HepG2 (cell line): ENCODE results near the gene PSMD3. TPM values are rescaled to one million over a fixed set of nuclear protein-coding genes. Genes with fewer than 3 reads are reported as not detected.

ENCODE experiments used
- CC2D1A ChIP-seq: sonication (generic); formaldehyde crosslinking; IDR thresholded peaks from 2 replicates; pipeline ENCODE4 v1.8.1; 2023; ENCODE audit warnings: mild to moderate bottlenecking, missing genetic modification reagents
- DMAP1 ChIP-seq: IDR thresholded peaks from 2 replicates; pipeline ENCODE4 v1.6.1; 2016
- FOSL1 ChIP-seq: sonication (generic); formaldehyde crosslinking; IDR thresholded peaks from 2 replicates; pipeline ENCODE4 v1.9.0; 2021; ENCODE audit warnings: missing genetic modification reagents, borderline replicate concordance
- GPBP1L1 ChIP-seq: sonication (generic); formaldehyde crosslinking; IDR thresholded peaks from 2 replicates; pipeline ENCODE4 v1.5.0; 2020; ENCODE audit warnings: mild to moderate bottlenecking, missing genetic modification reagents
- HMG20B ChIP-seq: conservative IDR thresholded peaks from 2 replicates; pipeline ENCODE4 v1.6.1; 2016; ENCODE audit warnings: missing genetic modification reagents, missing compliant biosample characterization
- JUND ChIP-seq: sonication (generic); formaldehyde crosslinking; IDR thresholded peaks from 2 replicates; pipeline ENCODE4 v1.8.0; 2022; ENCODE audit warnings: mild to moderate bottlenecking, missing genetic modification reagents
- KAT7 ChIP-seq: IDR thresholded peaks from 2 replicates; pipeline ENCODE4 v1.6.1; 2018; ENCODE audit warnings: borderline replicate concordance, missing compliant biosample characterization
- KLF15 ChIP-seq: sonication (generic); formaldehyde crosslinking; IDR thresholded peaks from 2 replicates; pipeline ENCODE4 v1.8.1; 2023; ENCODE audit warnings: borderline replicate concordance, mild to moderate bottlenecking, inconsistent platforms, missing genetic modification reagents, mixed read lengths
- LRRFIP1 ChIP-seq: sonication (generic); formaldehyde crosslinking; conservative IDR thresholded peaks from 2 replicates; pipeline ENCODE4 v1.4.0; 2020; ENCODE audit warnings: missing genetic modification reagents
- MXI1 ChIP-seq: IDR thresholded peaks from 3 replicates; pipeline ENCODE4 v1.6.1; 2012; ENCODE audit warnings: low read depth, low read length, inconsistent platforms, borderline replicate concordance
- POLR2A ChIP-seq, 2 experiments: IDR thresholded peaks; 2 replicates each; pipeline ENCODE4 v1.6.1; 2011; ENCODE audit warnings: low read depth in 2 of 2, low read length in 2 of 2, mild to moderate bottlenecking in 1 of 2, moderate library complexity in 1 of 2; ENCODE audit not compliant: insufficient read depth in 1 of 2
- SIX4 ChIP-seq: sonication (generic); formaldehyde crosslinking; IDR thresholded peaks from 2 replicates; pipeline ENCODE4 v1.4.0; 2020; ENCODE audit warnings: missing genetic modification reagents
- SMAD9 ChIP-seq: sonication (generic); formaldehyde crosslinking; IDR thresholded peaks from 2 replicates; pipeline ENCODE4 v1.5.1; 2020; ENCODE audit warnings: mild to moderate bottlenecking, missing genetic modification reagents
- TERF1 ChIP-seq: sonication (generic); formaldehyde crosslinking; IDR thresholded peaks from 2 replicates; pipeline ENCODE4 v1.8.0; 2022; ENCODE audit warnings: mild to moderate bottlenecking, missing genetic modification reagents, moderate library complexity
- TOPORS ChIP-seq: sonication (generic); formaldehyde crosslinking; IDR thresholded peaks from 2 replicates; pipeline ENCODE4 v1.8.0; 2023; ENCODE audit warnings: mild to moderate bottlenecking, missing genetic modification reagents
- ZC3H4 ChIP-seq: sonication (generic); formaldehyde crosslinking; IDR thresholded peaks from 2 replicates; pipeline ENCODE4 v1.4.0; 2020; ENCODE audit warnings: missing genetic modification reagents, borderline replicate concordance
- ZNF260 ChIP-seq: sonication (generic); formaldehyde crosslinking; IDR thresholded peaks from 2 replicates; pipeline ENCODE4 v1.4.0; 2020; ENCODE audit warnings: missing genetic modification reagents, low read depth, mild to moderate bottlenecking, borderline replicate concordance
- ZNF513 ChIP-seq: sonication (generic); formaldehyde crosslinking; conservative IDR thresholded peaks from 2 replicates; pipeline ENCODE4 v1.5.0; 2020; ENCODE audit warnings: missing genetic modification reagents
- ZNF598 ChIP-seq: sonication (generic); formaldehyde crosslinking; IDR thresholded peaks from 2 replicates; pipeline ENCODE4 v1.5.1; 2020; ENCODE audit warnings: mild to moderate bottlenecking, missing genetic modification reagents, borderline replicate concordance
- ZNF724P ChIP-seq: sonication (generic); formaldehyde crosslinking; IDR thresholded peaks from 2 replicates; pipeline ENCODE4 v1.8.0; 2022; ENCODE audit warnings: missing genetic modification reagents, borderline replicate concordance
- ZNF816 ChIP-seq: sonication (generic); formaldehyde crosslinking; IDR thresholded peaks from 2 replicates; pipeline ENCODE4 v1.8.0; 2022; ENCODE audit warnings: missing genetic modification reagents, mild to moderate bottlenecking, borderline replicate concordance
- ZNF879 ChIP-seq: sonication (generic); formaldehyde crosslinking; IDR thresholded peaks from 2 replicates; pipeline ENCODE4 v1.8.1; 2023; ENCODE audit warnings: missing genetic modification reagents
- polyA plus RNA-seq, 8 experiments: library from polyadenylated mRNA; depleted of rRNA in 3 of 8; stranded (reverse) in 7 of 8; unstranded in 1 of 8; fragments of >200 nt; fragmentation: Illumina TruSeq in 4 of 8; extraction: Trizol in 4 of 8; gene quantifications; 2 replicates each; pipeline versions ENCODE4 v1.2.1 to v1.2.3, GENCODE V29; 2011 to 2016; ENCODE audit warnings: low read depth in 4 of 8, missing spikeins in 1 of 8, mixed read lengths in 1 of 8; ENCODE audit not compliant: insufficient read depth in 1 of 8
- total RNA-seq, 5 experiments: library from RNA; depleted of rRNA; stranded (reverse); fragments of >200 nt; fragmentation: Illumina TruSeq; extraction: Trizol; gene quantifications; 2 replicates each; pipeline ENCODE4 v1.2.3, GENCODE V29; 2016; ENCODE audit warnings: low read depth in 1 of 5

The PSMD3 gene
- total and polyA plus RNA-seq, 2 of the 13 experiments (the other 11 are each of a cell fraction or from before 2014, with no cell fraction given) = 97.4 to 146 TPM

- TF ChIP-seq ZNF724P (CRISPR knock-in tag) = no peak
- no peak for TF ChIP-seq GPBP1L1
- TF ChIP-seq SIX4 (CRISPR knock-in tag) = no peak
- TF ChIP-seq LRRFIP1 (CRISPR knock-in tag) = no peak
- TF ChIP-seq POLR2A (IDR thresholded peaks at IDR 0.05; ENCODE audit: insufficient read depth in 1 of 2, low read depth in 2 of 2, low read length in 2 of 2) = peak in 1 of 2 experiments; percentile 77; a peak in 2 of 4 replicates
- TF ChIP-seq DMAP1 (CRISPR knock-in tag) = no peak
- TF ChIP-seq TERF1 = no peak
- TF ChIP-seq JUND (CRISPR knock-in tag) = no peak
- no peak for TF ChIP-seq FOSL1 (CRISPR knock-in tag)
- TF ChIP-seq HMG20B (CRISPR knock-in tag) = no peak
- no peak for TF ChIP-seq KAT7 (CRISPR knock-in tag)
- TF ChIP-seq ZNF816 (CRISPR knock-in tag) = no peak
- TF ChIP-seq ZNF260 (CRISPR knock-in tag) = no peak
- no peak for TF ChIP-seq ZNF598 (CRISPR knock-in tag)
- no peak for TF ChIP-seq KLF15 (CRISPR knock-in tag)
- no peak for TF ChIP-seq ZNF879 (CRISPR knock-in tag)
- no peak for TF ChIP-seq ZC3H4 (CRISPR knock-in tag)
- TF ChIP-seq ZNF513 (CRISPR knock-in tag) = no peak
- TF ChIP-seq CC2D1A = no peak
- no peak for TF ChIP-seq SMAD9
- TF ChIP-seq TOPORS (CRISPR knock-in tag) = no peak
- TF ChIP-seq MXI1 = peak; percentile 61; the same call in 1 of the 3 replicates
These were observed 27.7 kb upstream of the PSMD3 start (continued) for GRCh38 chr17:39952680-39953470.
